Suprapubic skin (tissue), 4 donors: ENCODE data around the gene ENO4.

Experiments used
- POLR2A ChIP-seq, 2 donors: fragments of 450-650 bp; IDR thresholded peaks; one replicate each; pipeline ENCODE4 v1.6.1; 2017; ENCODE audit warnings: antibody characterized with exemption in 2 of 2, mild to moderate bottlenecking in 2 of 2, moderate library complexity in 2 of 2
- POLR2AphosphoS5 ChIP-seq, 3 donors: sonication (generic); formaldehyde crosslinking; IDR thresholded peaks; one replicate each; pipeline ENCODE4 v1.6.1; 2017; ENCODE audit warnings: antibody characterized with exemption in 3 of 3
- TF ChIP-seq, protein P1 (sequence below), 2 donors: fragments of 200-600 bp in 1 of 2; fragments of 450-650 bp in 1 of 2; sonication (generic) in 1 of 2; IDR thresholded peaks; one replicate each; pipeline ENCODE4 v1.5.1; 2016 to 2019; ENCODE audit warnings: antibody characterized with exemption in 2 of 2, mild to moderate bottlenecking in 1 of 2, moderate library complexity in 1 of 2

DNA sequence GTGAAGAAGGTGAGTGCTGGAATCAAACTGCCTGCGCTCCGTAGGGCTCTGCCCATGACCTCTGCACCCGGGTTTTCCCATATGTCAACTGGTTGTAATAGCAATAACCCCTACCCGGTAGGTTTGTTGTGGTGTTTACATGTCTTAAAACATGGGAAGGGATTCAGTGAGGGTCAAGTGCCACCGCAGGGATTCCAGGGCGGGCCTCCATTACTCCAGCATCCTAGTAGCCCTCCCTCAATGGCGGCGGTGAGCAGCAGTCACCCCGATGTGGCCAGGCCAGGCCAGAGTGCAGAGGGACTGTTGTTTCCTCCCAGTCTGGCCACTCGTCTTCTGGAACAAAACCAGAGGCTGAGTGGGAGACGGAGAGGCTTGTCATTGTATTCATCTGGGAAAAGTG is 37.6 kb upstream of the ENO4 start:
- TF ChIP-seq, protein P1, sequence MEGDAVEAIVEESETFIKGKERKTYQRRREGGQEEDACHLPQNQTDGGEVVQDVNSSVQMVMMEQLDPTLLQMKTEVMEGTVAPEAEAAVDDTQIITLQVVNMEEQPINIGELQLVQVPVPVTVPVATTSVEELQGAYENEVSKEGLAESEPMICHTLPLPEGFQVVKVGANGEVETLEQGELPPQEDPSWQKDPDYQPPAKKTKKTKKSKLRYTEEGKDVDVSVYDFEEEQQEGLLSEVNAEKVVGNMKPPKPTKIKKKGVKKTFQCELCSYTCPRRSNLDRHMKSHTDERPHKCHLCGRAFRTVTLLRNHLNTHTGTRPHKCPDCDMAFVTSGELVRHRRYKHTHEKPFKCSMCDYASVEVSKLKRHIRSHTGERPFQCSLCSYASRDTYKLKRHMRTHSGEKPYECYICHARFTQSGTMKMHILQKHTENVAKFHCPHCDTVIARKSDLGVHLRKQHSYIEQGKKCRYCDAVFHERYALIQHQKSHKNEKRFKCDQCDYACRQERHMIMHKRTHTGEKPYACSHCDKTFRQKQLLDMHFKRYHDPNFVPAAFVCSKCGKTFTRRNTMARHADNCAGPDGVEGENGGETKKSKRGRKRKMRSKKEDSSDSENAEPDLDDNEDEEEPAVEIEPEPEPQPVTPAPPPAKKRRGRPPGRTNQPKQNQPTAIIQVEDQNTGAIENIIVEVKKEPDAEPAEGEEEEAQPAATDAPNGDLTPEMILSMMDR (IDR thresholded peaks at IDR 0.05), result no peak
- no peak for TF ChIP-seq POLR2A (IDR thresholded peaks at IDR 0.05)
- TF ChIP-seq POLR2AphosphoS5 (IDR thresholded peaks at IDR 0.05), result no peak
